Measurements from ENCODE around the gene ZNF181.

The ZNF181 gene

GRCh38 chr19:34759218-34759917, 25.3 kb downstream of the ZNF181 start:
- no peak for DNase-seq (ENCODE audit: low spot score)

GRCh38 chr19:34766386-34766785, 32.3 kb downstream of the ZNF181 start:
- no peak for DNase-seq (ENCODE audit: low spot score)

- DNase-seq (ENCODE audit: low spot score) = no peak
Observed at GRCh38 chr19:34767951-34768350, 33.9 kb downstream of the ZNF181 start.

- peak; percentile 95 for DNase-seq (ENCODE audit: low spot score)
Observed at GRCh38 chr19:34772697-34773554, 38.9 kb downstream of the ZNF181 start, which contains the start of gene ZNF599. ZNF599 (minus strand) TSS chr19:34773215; CDS start chr19:34772841, 374 bp downstream.

- DNase-seq (ENCODE audit: low spot score) = no peak
Observed at GRCh38 chr19:34773555-34773864, 39.5 kb downstream of the ZNF181 start.

- no peak for DNase-seq (ENCODE audit: low spot score)
Observed at GRCh38 chr19:34774857-34775256, 40.8 kb downstream of the ZNF181 start.

GRCh38 chr19:34778342-34778741, 44.3 kb downstream of the ZNF181 start:
- no peak for DNase-seq (ENCODE audit: low spot score)

GRCh38 chr19:34779652-34780051, 45.6 kb downstream of the ZNF181 start:
- no peak for DNase-seq (ENCODE audit: low spot score)

- no peak for DNase-seq (ENCODE audit: low spot score)
Observed at GRCh38 chr19:34786236-34786635, 52.2 kb downstream of the ZNF181 start.

- no peak for DNase-seq (ENCODE audit: low spot score)
Observed at GRCh38 chr19:34787059-34787824, 53.2 kb downstream of the ZNF181 start.

- DNase-seq (ENCODE audit: low spot score) = no peak
Observed at GRCh38 chr19:34788074-34788473, 54.0 kb downstream of the ZNF181 start.

- DNase-seq (ENCODE audit: low spot score) = no peak
Observed at GRCh38 chr19:34793565-34793964, 59.5 kb downstream of the ZNF181 start.

GRCh38 chr19:34794066-34794960, 60.3 kb downstream of the ZNF181 start:
- no peak for DNase-seq (ENCODE audit: low spot score)
